Ishikawa (cell line): ENCODE data around the gene RPS15.

Experiments used
- CEBPB ChIP-seq: IDR thresholded peaks from 2 replicates; pipeline ENCODE4 v1.6.1; 2012
- CREB1 ChIP-seq: IDR thresholded peaks from 2 replicates; pipeline ENCODE4 v1.6.1; 2012; ENCODE audit warnings: low read depth
- EGR1 ChIP-seq: IDR thresholded peaks from 2 replicates; pipeline ENCODE4 v1.6.1; 2012
- EP300 ChIP-seq: IDR thresholded peaks from 2 replicates; pipeline ENCODE4 v1.6.1; 2012; ENCODE audit warnings: borderline replicate concordance
- FOXM1 ChIP-seq: IDR thresholded peaks from 2 replicates; pipeline ENCODE4 v1.6.1; 2012; ENCODE audit warnings: low read depth, borderline replicate concordance
- NFIC ChIP-seq: IDR thresholded peaks from 2 replicates; pipeline ENCODE4 v1.6.1; 2012
- RAD21 ChIP-seq: IDR thresholded peaks from 2 replicates; pipeline ENCODE4 v1.6.1; 2012; ENCODE audit warnings: low read depth
- TAF1 ChIP-seq: IDR thresholded peaks from 2 replicates; pipeline ENCODE4 v1.6.1; 2012; ENCODE audit warnings: low read depth, mild to moderate bottlenecking
- TCF12 ChIP-seq: IDR thresholded peaks from 2 replicates; pipeline ENCODE4 v1.6.1; 2012; ENCODE audit warnings: low read depth
- TEAD4 ChIP-seq: IDR thresholded peaks from 2 replicates; pipeline ENCODE4 v1.6.1; 2012
- YY1 ChIP-seq: IDR thresholded peaks from 2 replicates; pipeline ENCODE4 v1.6.1; 2012; ENCODE audit warnings: low read depth
- ZBTB7A ChIP-seq: IDR thresholded peaks from 2 replicates; pipeline ENCODE4 v1.6.1; 2012; ENCODE audit warnings: low read depth
- TF ChIP-seq, protein P1 (sequence below): IDR thresholded peaks from 2 replicates; pipeline ENCODE4 v1.6.1; 2012
- TF ChIP-seq, protein P2 (sequence below): IDR thresholded peaks from 2 replicates; pipeline ENCODE4 v1.6.1; 2012; ENCODE audit warnings: low read depth, mild to moderate bottlenecking
- TF ChIP-seq, protein P3 (sequence below): IDR thresholded peaks from 2 replicates; pipeline ENCODE4 v1.6.1; 2012

The RPS15 gene

DNA sequence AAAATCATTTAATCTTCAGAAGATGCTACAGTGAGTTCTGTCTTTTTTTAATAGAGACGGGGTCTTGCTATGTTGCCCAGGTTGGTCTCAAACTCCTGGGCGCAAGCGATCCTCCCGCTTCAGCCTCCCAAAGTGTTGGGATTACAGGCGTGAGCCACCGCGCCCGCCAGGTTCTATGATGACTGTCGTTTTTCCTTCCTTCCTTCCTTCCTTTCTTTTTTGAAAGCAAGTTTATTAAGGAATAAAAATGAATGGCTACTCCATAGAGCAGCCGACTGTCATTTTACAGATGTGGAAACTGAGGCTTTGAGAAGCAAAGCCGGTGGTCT lies 36.3 kb upstream of the RPS15 start:
- TF ChIP-seq TCF12 (no peak), TEAD4 (no peak), RAD21 (no peak), YY1 (no peak), TAF1 (no peak), EGR1 (no peak), CREB1 (no peak), EP300 (no peak)
- TF ChIP-seq, protein P1, sequence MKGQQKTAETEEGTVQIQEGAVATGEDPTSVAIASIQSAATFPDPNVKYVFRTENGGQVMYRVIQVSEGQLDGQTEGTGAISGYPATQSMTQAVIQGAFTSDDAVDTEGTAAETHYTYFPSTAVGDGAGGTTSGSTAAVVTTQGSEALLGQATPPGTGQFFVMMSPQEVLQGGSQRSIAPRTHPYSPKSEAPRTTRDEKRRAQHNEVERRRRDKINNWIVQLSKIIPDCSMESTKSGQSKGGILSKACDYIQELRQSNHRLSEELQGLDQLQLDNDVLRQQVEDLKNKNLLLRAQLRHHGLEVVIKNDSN, result no peak
- TF ChIP-seq, protein P2, sequence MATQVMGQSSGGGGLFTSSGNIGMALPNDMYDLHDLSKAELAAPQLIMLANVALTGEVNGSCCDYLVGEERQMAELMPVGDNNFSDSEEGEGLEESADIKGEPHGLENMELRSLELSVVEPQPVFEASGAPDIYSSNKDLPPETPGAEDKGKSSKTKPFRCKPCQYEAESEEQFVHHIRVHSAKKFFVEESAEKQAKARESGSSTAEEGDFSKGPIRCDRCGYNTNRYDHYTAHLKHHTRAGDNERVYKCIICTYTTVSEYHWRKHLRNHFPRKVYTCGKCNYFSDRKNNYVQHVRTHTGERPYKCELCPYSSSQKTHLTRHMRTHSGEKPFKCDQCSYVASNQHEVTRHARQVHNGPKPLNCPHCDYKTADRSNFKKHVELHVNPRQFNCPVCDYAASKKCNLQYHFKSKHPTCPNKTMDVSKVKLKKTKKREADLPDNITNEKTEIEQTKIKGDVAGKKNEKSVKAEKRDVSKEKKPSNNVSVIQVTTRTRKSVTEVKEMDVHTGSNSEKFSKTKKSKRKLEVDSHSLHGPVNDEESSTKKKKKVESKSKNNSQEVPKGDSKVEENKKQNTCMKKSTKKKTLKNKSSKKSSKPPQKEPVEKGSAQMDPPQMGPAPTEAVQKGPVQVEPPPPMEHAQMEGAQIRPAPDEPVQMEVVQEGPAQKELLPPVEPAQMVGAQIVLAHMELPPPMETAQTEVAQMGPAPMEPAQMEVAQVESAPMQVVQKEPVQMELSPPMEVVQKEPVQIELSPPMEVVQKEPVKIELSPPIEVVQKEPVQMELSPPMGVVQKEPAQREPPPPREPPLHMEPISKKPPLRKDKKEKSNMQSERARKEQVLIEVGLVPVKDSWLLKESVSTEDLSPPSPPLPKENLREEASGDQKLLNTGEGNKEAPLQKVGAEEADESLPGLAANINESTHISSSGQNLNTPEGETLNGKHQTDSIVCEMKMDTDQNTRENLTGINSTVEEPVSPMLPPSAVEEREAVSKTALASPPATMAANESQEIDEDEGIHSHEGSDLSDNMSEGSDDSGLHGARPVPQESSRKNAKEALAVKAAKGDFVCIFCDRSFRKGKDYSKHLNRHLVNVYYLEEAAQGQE, result no peak

DNA sequence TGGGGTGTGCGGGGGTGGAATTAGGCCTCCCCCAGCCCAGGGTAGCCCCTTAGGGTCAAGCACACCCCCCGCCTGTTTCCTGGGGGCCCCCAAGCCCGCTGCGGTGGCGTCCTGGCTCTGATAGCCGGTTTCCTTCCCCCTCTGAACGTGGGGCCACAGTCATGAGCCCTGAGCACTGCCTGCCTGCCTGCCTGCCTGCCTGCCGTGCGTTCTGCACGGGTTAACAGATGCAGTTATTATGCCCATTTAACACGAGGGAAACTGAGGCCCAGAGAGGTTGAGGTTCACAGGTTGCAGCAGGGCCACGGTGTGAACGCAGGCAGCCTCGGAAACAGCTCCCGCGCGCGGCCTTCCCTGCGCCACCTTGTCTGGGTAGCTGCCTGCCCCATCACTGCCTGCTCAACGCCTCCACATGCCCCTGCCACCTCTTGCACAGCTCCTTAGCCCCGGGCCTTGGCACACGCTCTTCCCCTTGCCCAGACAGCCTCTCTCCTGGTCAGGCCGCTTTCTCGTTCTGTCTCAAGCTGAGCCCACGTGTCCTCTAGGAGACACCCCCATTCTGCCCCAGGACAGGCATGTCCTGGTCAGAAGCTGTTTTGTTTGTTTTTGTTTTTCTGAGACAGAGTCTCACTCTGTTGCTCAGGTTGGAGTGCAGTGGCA lies 35.7 kb upstream of the RPS15 start:
- TF ChIP-seq, protein P2, result no peak
- TF ChIP-seq RAD21, result no peak
- TF ChIP-seq, protein P1, result no peak
- TF ChIP-seq TAF1, result no peak
- TF ChIP-seq CEBPB, result no peak
- no peak for TF ChIP-seq EGR1
- no peak for TF ChIP-seq YY1
- no peak for TF ChIP-seq TCF12
- no peak for TF ChIP-seq ZBTB7A
- TF ChIP-seq EP300, result no peak
- no peak for TF ChIP-seq FOXM1
- TF ChIP-seq CREB1, result no peak
- TF ChIP-seq NFIC, result no peak
- no peak for TF ChIP-seq TEAD4

DNA sequence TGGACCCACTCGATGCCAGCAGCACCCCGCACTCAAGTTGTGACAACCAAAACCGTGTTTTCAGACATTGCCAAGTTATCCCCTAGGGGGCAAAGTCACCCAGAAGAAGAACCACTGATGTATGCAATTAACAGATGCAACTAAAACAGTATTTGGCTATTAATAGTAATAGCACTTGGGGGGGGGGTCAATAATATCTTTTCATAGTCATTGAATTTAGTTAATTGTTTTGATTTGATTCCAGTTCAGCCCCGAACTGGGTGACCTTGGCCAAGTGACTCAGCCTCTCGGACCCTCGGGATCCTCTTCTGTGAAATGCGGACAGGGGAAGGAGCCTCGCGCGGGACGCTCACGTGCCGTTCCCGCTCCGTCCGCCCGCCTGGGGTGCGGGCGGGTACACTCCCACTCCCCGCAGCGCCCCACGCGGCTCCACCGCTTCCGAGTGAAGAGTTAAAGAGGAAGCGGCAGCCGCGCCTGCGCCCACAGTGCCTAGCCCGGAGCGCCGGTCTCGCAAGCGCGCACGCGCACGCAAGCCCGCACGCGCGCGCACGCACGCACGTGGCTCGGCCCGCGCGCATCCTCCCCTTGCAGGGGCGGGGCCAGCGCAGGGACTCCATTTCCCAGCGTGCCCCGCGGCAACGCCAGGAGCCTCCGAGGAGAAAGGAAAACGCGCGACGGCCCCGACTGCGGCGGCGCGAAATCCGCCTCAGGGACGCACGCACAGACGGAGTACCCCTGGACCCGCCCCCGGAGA lies 31.2 kb upstream of the RPS15 start:
- TF ChIP-seq TAF1 (peak; percentile 48), TEAD4 (no peak), CREB1 (no peak), CEBPB (no peak), NFIC (0 out of 2 replicates have a peak, but pooled peaks have one; percentile 28), ZBTB7A (peak; percentile 89), YY1 (0 out of 2 replicates have a peak, but pooled peaks have one; percentile 22), FOXM1 (no peak), TCF12 (peak; percentile 0; the same call in 1 of the 2 replicates), RAD21 (no peak), EP300 (no peak), EGR1 (no peak)
- TF ChIP-seq, protein P3, sequence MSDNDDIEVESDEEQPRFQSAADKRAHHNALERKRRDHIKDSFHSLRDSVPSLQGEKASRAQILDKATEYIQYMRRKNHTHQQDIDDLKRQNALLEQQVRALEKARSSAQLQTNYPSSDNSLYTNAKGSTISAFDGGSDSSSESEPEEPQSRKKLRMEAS, result peak; percentile 90
- TF ChIP-seq, protein P1, result peak; percentile 90
- TF ChIP-seq, protein P2, result no peak
